Heart right ventricle (tissue), 16 donors: ENCODE results near the gene RILPL1. TPM values are rescaled to one million over a fixed set of nuclear protein-coding genes. Genes with fewer than 3 reads are reported as not detected.

ENCODE experiments used
- ATAC-seq, 8 donors: fragments of 200-7000 bp; cut with Tn5 transposase; one replicate each; pipeline ENCODE4 v1.9.1; 2020; ENCODE audit warnings: mild to moderate bottlenecking in 8 of 8, moderate library complexity in 8 of 8, moderate number of reproducible peaks in 1 of 8
- DNase-seq, 2 donors: peaks; one replicate each; pipeline ENCODE4 v3.0.0-alpha.2; 2020
- H3K27ac ChIP-seq, 10 donors: fragments of 200-600 bp; sonication (generic) in 2 of 10; one replicate each; pipeline versions ENCODE4 v1.5.0 to v1.8.0; 2020 to 2022; ENCODE audit warnings: mild to moderate bottlenecking in 3 of 10
- H3K27me3 ChIP-seq, 7 donors: fragments of 200-600 bp; one replicate each; pipeline ENCODE4 v1.8.0; 2021 to 2022; ENCODE audit warnings: mild to moderate bottlenecking in 2 of 7
- H3K36me3 ChIP-seq, 9 donors: fragments of 200-600 bp; sonication (generic) in 1 of 9; one replicate each; pipeline versions ENCODE4 v1.5.0 to v1.8.0; 2020 to 2022; ENCODE audit warnings: mild to moderate bottlenecking in 2 of 9
- H3K4me1 ChIP-seq, 9 donors: fragments of 200-600 bp; sonication (generic) in 1 of 9; one replicate each; pipeline versions ENCODE4 v1.5.0 to v1.8.0; 2020 to 2022; ENCODE audit warnings: mild to moderate bottlenecking in 4 of 9
- H3K4me3 ChIP-seq, 10 donors: fragments of 200-600 bp; sonication (generic) in 2 of 10; one replicate each; pipeline versions ENCODE4 v1.5.0 to v1.8.0; 2020 to 2022; ENCODE audit warnings: mild to moderate bottlenecking in 7 of 10, moderate library complexity in 2 of 10
- H3K9me3 ChIP-seq, 11 donors: fragments of 200-600 bp in 10 of 11; sonication (generic) in 2 of 11; one replicate each; pipeline versions ENCODE4 v1.5.0 to v1.8.0; 2013 to 2022; ENCODE audit warnings: mild to moderate bottlenecking in 2 of 11, control low read depth in 1 of 11, moderate library complexity in 1 of 11
- CTCF ChIP-seq, 9 donors: fragments of 200-600 bp; sonication (generic) in 2 of 9; IDR thresholded peaks; one replicate each; pipeline versions ENCODE4 v1.5.0 to v1.8.0; 2021 to 2022; ENCODE audit warnings: antibody characterized with exemption in 9 of 9, mild to moderate bottlenecking in 5 of 9, moderate library complexity in 1 of 9
- WGBS, 2 donors: extraction: QIAGEN DNeasy Blood & Tissue Kit; methylation state at CpG; one replicate each; pipeline ENCODE4 v1.1.7; 2013; ENCODE audit warnings: inconsistent platforms in 1 of 2; 5-methylcytosine and 5-hydroxymethylcytosine counted together
- intact Hi-C, 10 donors: fragments of 100-400 bp; cut with DNase I; formaldehyde crosslinking; loops; one replicate each; pipeline versions ENCODE4 v1.11.1 to v1.14.2; 2022
- microRNA-seq, 2 donors: library from miRNA; unstranded; fragments of <30 nt; microRNA quantifications; one replicate each; pipeline ENCODE4 v1.2.0, GENCODE V29; 2021
- polyA plus RNA-seq, 2 donors: library from polyadenylated mRNA; stranded (reverse); fragments of 200-250 nt; gene quantifications; one replicate each; pipeline ENCODE4 v1.2.3, GENCODE V29; 2013
- total RNA-seq, 10 donors: library from RNA; stranded (reverse); fragmentation: NEBNext Ultra II Directional in 3 of 10; extraction: Animal tissue kit (Norgen Biotek cat#: 25700) in 3 of 10; gene quantifications; one replicate each; pipeline versions ENCODE4 v1.2.1 to v1.2.4, GENCODE V29; 2021 to 2023
- donor health status: Arrhythmogenic right ventricular cardiomyopathy.
- donor health status: ischemic (EF 13 %, LVEDD 7.1; RV severe dilation, severe dysfunction).
- donor health status: healthy with polysubstance abuse.
- donor health status: DM: no; HTN: yes; CAD: no.
- donor health status: DM: no; HTN: no; CAD: no.
- donor health status: ischemic (EF 25% LVEDD 6.9; RV normal size, moderate dysfunction).
- donor health status: ischemic (EF 25% LVEDD 5.7; RV mildly dilated, moderate dysfunction).
- donor health status: healthy.
- donor health status: DM: yes; HTN: yes; CAD: no.
- donor health status: Ischemic cardiomyopathy.
- donor health status: ischemic (EF 35%, LVEDD 5.7; RV mildly dilated, moderate dysfunction).
- donor health status: nonischemic (EF 11% LVEDD 7.7; RV severe dilation, severe dysfunction).
- donor health status: DM: yes; HTN: yes; CAD: no.
- donor health status: PGD.
- donor health status: ischemic (EF 29% LVEDD 5.4; RV normal size, mild dysfunction).
- donor health status: nonischemic (EF 23%, LVEDD 6.1; RV moderate dilation, normal function).

RILPL1 gene
- total and polyA plus RNA-seq, 12 donors, result 71.4 to 132 (median 86.6) TPM

GRCh38 chr12:123421314-123421713 lies 112.2 kb downstream of the RILPL1 start:
- peaks cover 0 to 92% (median 20%) of the 10 kb centered on the region in 9 donors for H3K36me3 ChIP-seq

More at GRCh38 chr12:123421314-123421713, 112.2 kb downstream of the RILPL1 start:
- Histone ChIP-seq H3K27ac (no peak overlapping the region), H3K4me1 (no peaks in the 10 kb centered on the region), H3K4me3 (no peak overlapping the region), H3K9me3 (no peaks in the 10 kb centered on the region), H3K27me3 (no peaks in the 10 kb centered on the region)
- DNase-seq (no peak), ATAC-seq (no peak)
- WGBS, 2 donors, result 100% methylated on average over 2 of the region's 2 CpGs
- intact Hi-C loops, result no loop called here
- no peak for TF ChIP-seq CTCF (IDR thresholded peaks at IDR 0.05)

Small RNAs within 50 kb of the gene (microRNA-seq; reads per million reads assigned to microRNA genes)
- 0 reads per million in 2 donors for gene MIR3908

Other genes with a start within 250 kb of the RILPL1 start
- gene SBNO1, start 168.9 kb downstream of the RILPL1 start, total RNA-seq, result 10 to 100 TPM; 21.0 to 32.1 (median 27.6) TPM
- 1 to 10 TPM; 4.1 to 4.6 TPM for gene SBNO1, start 168.9 kb downstream of the RILPL1 start, polyA plus RNA-seq
- 10 to 100 TPM; 24.7 to 37.0 (median 30.2) TPM for gene KMT5A, start 149.6 kb downstream of the RILPL1 start, total RNA-seq
- gene KMT5A, start 149.6 kb downstream of the RILPL1 start, polyA plus RNA-seq, result 10 to 100 TPM; 16.4 to 17.2 TPM
- gene RILPL2, start 97.0 kb downstream of the RILPL1 start, total RNA-seq, result 1 to 10 TPM; 1.5 to 3.5 (median 2.0) TPM
- 1 to 10 TPM; 2.8 to 3.2 TPM for gene RILPL2, start 97.0 kb downstream of the RILPL1 start, polyA plus RNA-seq
- gene SNRNP35, start 75.6 kb downstream of the RILPL1 start, total RNA-seq, result 10 to 100 TPM; 18.0 to 32.4 (median 19.5) TPM
- 100 to 1,000 TPM in 1 of 2 donors, 10 to 100 TPM in 1; 27.6 to 117 TPM for gene SNRNP35, start 75.6 kb downstream of the RILPL1 start, polyA plus RNA-seq
- 100 to 1,000 TPM; 133 to 244 (median 158) TPM for gene TMED2, start 50.8 kb upstream of the RILPL1 start, total RNA-seq
- gene TMED2, start 50.8 kb upstream of the RILPL1 start, polyA plus RNA-seq, result 100 to 1,000 TPM in 1 of 2 donors, 10 to 100 TPM in 1; 22.2 to 141 TPM
- gene DDX55, start 68.4 kb upstream of the RILPL1 start, total RNA-seq, result 1 to 10 TPM; 3.2 to 8.8 (median 4.8) TPM
- gene DDX55, start 68.4 kb upstream of the RILPL1 start, polyA plus RNA-seq, result 10 to 100 TPM in 1 of 2 donors, 1 to 10 TPM in 1; 6.2 to 14.0 TPM
- 10 to 100 TPM; 26.3 to 36.4 (median 31.8) TPM for gene EIF2B1, start 100.0 kb upstream of the RILPL1 start, total RNA-seq
- gene EIF2B1, start 100.0 kb upstream of the RILPL1 start, polyA plus RNA-seq, result 10 to 100 TPM; 21.2 to 25.5 TPM
- gene GTF2H3, start 100.1 kb upstream of the RILPL1 start, total RNA-seq, result 10 to 100 TPM; 12.8 to 18.3 (median 15.5) TPM
- 1 to 10 TPM; 4.0 to 4.4 TPM for gene GTF2H3, start 100.1 kb upstream of the RILPL1 start, polyA plus RNA-seq
- 1 to 10 TPM; 2.3 to 6.3 (median 4.4) TPM for gene TCTN2, start 137.4 kb upstream of the RILPL1 start, total RNA-seq
- 1 to 10 TPM; 1.9 to 2.8 TPM for gene TCTN2, start 137.4 kb upstream of the RILPL1 start, polyA plus RNA-seq
- 10 to 100 TPM in 9 of 10 donors, 1 to 10 TPM in 1; 8.6 to 16.9 (median 11.6) TPM for gene ATP6V0A2, start 178.6 kb upstream of the RILPL1 start, total RNA-seq
- gene ATP6V0A2, start 178.6 kb upstream of the RILPL1 start, polyA plus RNA-seq, result 1 to 10 TPM; 4.7 to 6.2 TPM
- gene DNAH10, start 228.6 kb upstream of the RILPL1 start, total RNA-seq, result under 1 TPM in 7 of 10 donors, not detected in 3; 0.05 to 0.60 (median 0.24) TPM
- gene DNAH10, start 228.6 kb upstream of the RILPL1 start, polyA plus RNA-seq, result under 1 TPM; 0.07 to 0.09 TPM